Gastroesophageal sphincter (tissue), 4 donors: ENCODE results near the gene RAI1. TPM values are rescaled to one million over a fixed set of nuclear protein-coding genes. Genes with fewer than 3 reads are reported as not detected.

Source experiments
- ATAC-seq: fragments of 150-250 bp; one replicate; pipeline ENCODE4 v1.9.1; 2016; ENCODE audit warnings: mild to moderate bottlenecking, moderate library complexity
- H3K27ac ChIP-seq, 4 donors: fragments of 200-600 bp; sonication (generic) in 3 of 4; 1 replicate in 3 of 4; 2 replicates in 1 of 4; pipeline ENCODE4 v1.5.1; 2016 to 2019
- H3K27me3 ChIP-seq: fragments of 200-600 bp; sonication (generic); one replicate; pipeline ENCODE4 v1.5.1; 2019
- H3K36me3 ChIP-seq, 2 donors: fragments of 200-600 bp; sonication (generic); one replicate each; pipeline ENCODE4 v1.5.1; 2019; ENCODE audit warnings: control low read depth in 1 of 2
- H3K4me1 ChIP-seq, 3 donors: fragments of 200-600 bp; sonication (generic); 1 replicate in 2 of 3; 2 replicates in 1 of 3; pipeline ENCODE4 v1.5.1; 2016 to 2019; ENCODE audit warnings: control low read depth in 2 of 3
- H3K4me3 ChIP-seq, 2 donors: fragments of 200-600 bp; sonication (generic); one replicate each; pipeline ENCODE4 v1.5.1; 2019; ENCODE audit warnings: mild to moderate bottlenecking in 1 of 2, moderate library complexity in 1 of 2
- H3K9me3 ChIP-seq, 3 donors: fragments of 200-600 bp; sonication (generic); one replicate each; pipeline ENCODE4 v1.5.1; 2017 to 2019; ENCODE audit warnings: control low read depth in 2 of 3
- EP300 ChIP-seq: sonication (generic); formaldehyde crosslinking; IDR thresholded peaks from one replicate; pipeline ENCODE4 v1.6.1; 2017; ENCODE audit warnings: antibody characterized with exemption, mild to moderate bottlenecking
- POLR2A ChIP-seq, 2 donors: fragments of 450-650 bp; IDR thresholded peaks; one replicate each; pipeline ENCODE4 v1.6.1; 2017; ENCODE audit warnings: antibody characterized with exemption in 2 of 2, mild to moderate bottlenecking in 2 of 2, moderate library complexity in 1 of 2
- POLR2AphosphoS5 ChIP-seq: sonication (generic); formaldehyde crosslinking; IDR thresholded peaks from one replicate; pipeline ENCODE4 v1.6.1; 2017; ENCODE audit warnings: antibody characterized with exemption
- WGBS, 2 donors: methylation state at CpG; one replicate each; pipeline ENCODE4 v1.1.5; 2018; ENCODE audit warnings: low coverage in 1 of 2; 5-methylcytosine and 5-hydroxymethylcytosine counted together
- total RNA-seq, 4 donors: library from RNA; depleted of rRNA; stranded (reverse); fragments of >200 nt; gene quantifications; one replicate each; pipeline ENCODE4 v1.1.0, GENCODE V29; 2016
- TF ChIP-seq, protein P1 (sequence below), 4 experiments: fragments of 200-600 bp in 2 of 4; fragments of 450-650 bp in 2 of 4; sonication (generic) in 1 of 4; IDR thresholded peaks; one replicate each; pipeline ENCODE4 v1.5.1; 2017 to 2019; ENCODE audit warnings: antibody characterized with exemption in 4 of 4, mild to moderate bottlenecking in 2 of 4, moderate library complexity in 2 of 4

The RAI1 gene
- total RNA-seq, 4 donors from 2014 or later, result 15.9 to 39.7 (median 28.3) TPM

DNA sequence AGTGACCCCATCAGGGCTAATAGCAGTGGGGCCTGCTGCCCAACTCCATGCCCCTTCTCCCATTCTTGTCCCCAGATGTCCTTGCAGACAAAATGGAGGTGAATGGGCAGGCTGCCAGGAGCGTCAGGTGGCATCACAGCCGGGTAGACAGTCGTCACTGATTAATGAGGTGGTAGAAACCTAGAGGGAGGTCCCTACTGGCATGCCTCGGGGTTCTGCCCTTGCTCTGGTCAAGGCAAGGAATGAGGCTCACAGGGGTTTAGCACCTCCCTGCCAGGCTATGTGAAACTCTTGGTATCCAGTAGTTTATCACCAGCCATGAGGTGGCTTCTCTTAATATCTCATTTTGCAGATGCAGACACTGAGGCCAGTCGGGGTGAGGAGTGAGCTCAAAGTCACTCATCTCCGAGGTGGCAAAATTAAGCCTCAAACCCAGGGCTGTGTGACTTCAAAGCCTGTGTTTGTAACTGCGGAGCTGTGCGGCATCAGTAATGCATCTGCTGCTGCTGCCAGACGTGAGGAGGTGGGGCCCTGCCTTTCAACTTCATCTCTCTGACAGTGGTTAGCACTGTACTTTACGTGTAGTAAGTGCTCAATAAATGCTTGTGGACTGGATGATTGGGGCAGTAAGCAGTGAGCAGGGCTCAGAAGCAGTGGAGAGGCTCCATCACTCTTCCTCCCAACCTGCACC lies 21.3 kb downstream of the RAI1 start:
- Histone ChIP-seq H3K27ac (peak overlapping the region in 3 of 4 donors; percentile 32 to 97 (median 90)), H3K27me3 (no peaks in the 10 kb centered on the region), H3K4me3 (no peak overlapping the region), H3K9me3 (no peaks in the 10 kb centered on the region), H3K36me3 (no peaks in the 10 kb centered on the region), H3K4me1 (peaks cover 0 to 88% (median 54%) of the 10 kb centered on the region in 3 donors)
- ATAC-seq, result no peak
- TF ChIP-seq POLR2AphosphoS5, result no peak
- no peak for TF ChIP-seq EP300
- WGBS, 2 donors, result 60 to 65% methylated on average over 1 to 10 of the region's 10 CpGs

DNA sequence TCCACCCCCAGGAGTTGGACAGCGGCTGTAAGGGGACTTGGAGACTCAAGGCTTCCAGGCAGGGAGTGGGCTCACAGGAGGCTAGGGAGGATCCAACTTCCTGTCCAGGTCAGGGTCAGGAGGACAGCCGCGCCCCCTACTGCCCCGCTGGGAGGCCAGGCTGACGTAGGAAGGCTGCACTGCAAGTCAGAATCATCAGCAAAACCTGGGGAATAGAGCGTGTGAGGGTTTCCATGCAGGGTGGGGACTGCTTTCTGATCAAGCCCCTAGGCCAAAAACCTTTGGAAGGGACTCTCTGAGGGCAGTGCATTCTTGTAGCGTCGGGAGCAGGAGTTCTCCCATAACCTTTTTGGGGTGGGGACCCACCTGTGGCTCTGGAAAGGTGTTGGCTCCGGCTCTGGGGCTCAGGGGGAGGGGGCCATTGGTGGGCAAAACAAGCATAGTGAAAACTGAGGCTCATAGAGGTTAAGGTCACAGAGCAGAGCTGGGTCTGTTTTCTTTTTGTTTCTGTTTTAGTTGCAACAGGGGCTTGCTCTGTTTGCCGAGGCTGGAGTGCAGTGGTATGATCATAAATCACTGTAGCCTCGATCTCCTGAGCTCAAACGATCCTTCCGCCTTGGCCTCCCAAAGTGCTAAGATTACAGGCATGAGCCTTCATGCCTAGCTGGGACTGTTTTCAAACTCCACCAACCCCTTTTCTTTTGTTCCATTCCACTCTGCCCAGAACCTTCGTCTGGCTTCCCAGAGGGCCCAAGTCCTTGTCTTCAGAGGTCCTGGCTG lies 22.1 kb downstream of the RAI1 start:
- H3K4me1 ChIP-seq, result peaks cover 0 to 80% (median 52%) of the 10 kb centered on the region in 3 donors
- H3K36me3 ChIP-seq, result no peaks in the 10 kb centered on the region
- no peak overlapping the region for H3K4me3 ChIP-seq
- peak overlapping the region in 2 of 4 donors; percentile 90 to 97 for H3K27ac ChIP-seq
- TF ChIP-seq POLR2A (IDR thresholded peaks at IDR 0.05) (no peak), POLR2AphosphoS5 (no peak), EP300 (no peak)
- TF ChIP-seq, protein P1, sequence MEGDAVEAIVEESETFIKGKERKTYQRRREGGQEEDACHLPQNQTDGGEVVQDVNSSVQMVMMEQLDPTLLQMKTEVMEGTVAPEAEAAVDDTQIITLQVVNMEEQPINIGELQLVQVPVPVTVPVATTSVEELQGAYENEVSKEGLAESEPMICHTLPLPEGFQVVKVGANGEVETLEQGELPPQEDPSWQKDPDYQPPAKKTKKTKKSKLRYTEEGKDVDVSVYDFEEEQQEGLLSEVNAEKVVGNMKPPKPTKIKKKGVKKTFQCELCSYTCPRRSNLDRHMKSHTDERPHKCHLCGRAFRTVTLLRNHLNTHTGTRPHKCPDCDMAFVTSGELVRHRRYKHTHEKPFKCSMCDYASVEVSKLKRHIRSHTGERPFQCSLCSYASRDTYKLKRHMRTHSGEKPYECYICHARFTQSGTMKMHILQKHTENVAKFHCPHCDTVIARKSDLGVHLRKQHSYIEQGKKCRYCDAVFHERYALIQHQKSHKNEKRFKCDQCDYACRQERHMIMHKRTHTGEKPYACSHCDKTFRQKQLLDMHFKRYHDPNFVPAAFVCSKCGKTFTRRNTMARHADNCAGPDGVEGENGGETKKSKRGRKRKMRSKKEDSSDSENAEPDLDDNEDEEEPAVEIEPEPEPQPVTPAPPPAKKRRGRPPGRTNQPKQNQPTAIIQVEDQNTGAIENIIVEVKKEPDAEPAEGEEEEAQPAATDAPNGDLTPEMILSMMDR (IDR thresholded peaks at IDR 0.05), result no peak
- H3K27me3 ChIP-seq, result no peaks in the 10 kb centered on the region
- ATAC-seq, result no peak
- WGBS, 2 donors, result 40 to 60% methylated on average over 2 to 6 of the region's 14 CpGs
- no peaks in the 10 kb centered on the region for H3K9me3 ChIP-seq

GRCh38 chr17:17704931-17705330 lies 23.7 kb downstream of the RAI1 start:
- ATAC-seq, result no peak
- Histone ChIP-seq H3K27ac (no peak overlapping the region), H3K9me3 (no peaks in the 10 kb centered on the region), H3K36me3 (no peaks in the 10 kb centered on the region), H3K27me3 (no peaks in the 10 kb centered on the region), H3K4me3 (no peak overlapping the region), H3K4me1 (peaks cover 0 to 77% (median 37%) of the 10 kb centered on the region in 3 donors)
- TF ChIP-seq POLR2AphosphoS5, result no peak
- TF ChIP-seq EP300, result no peak
- TF ChIP-seq, protein P1 (IDR thresholded peaks at IDR 0.05), result no peak
- no peak for TF ChIP-seq POLR2A (IDR thresholded peaks at IDR 0.05)
- WGBS, 2 donors, result 92 to 100% methylated on average over 2 of the region's 2 CpGs

DNA sequence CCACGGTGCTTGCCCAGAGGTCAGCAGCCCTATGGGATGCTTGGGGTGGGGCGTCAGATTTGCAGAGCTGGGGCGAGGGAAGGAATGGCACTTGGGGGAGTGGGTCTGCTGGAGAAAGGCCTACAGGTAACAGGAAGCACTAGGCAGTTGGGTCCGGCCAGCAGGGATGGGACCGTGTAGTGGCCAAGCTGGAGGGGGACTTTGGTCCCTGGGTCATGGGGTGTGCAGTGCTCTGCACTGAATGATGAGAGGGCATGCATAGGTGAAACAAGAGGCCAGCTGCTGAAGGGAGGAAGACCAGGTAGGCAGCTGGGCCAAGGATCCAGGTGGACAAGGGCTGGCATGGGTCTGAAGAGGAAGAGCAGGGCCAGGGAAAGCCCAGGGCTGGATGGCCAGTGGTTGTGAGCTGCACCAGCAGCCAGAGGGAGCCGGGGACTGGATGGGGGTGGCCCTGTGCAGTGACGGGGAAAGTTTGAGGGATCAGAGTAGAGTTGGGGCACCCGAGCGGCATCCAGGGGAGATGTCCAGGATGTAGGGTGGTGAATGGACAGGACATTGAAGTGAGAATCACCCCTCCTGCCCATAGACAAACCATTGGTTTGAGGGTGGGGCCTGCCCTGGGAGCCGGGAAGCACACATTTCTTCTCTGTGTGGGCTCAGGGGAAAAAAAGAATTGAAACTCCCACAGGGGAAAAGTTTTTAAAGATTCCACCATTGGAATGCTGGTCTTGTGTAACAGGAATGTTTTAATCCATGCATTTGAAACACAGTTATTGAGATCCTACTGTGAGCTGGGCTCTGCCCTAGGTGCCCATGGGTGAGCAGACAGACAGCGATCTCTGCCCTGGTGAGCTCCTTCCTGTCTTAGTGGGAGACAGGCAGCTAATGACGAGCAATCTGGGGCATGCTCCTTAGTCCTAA lies 25.1 kb downstream of the RAI1 start:
- Histone ChIP-seq H3K9me3 (no peaks in the 10 kb centered on the region), H3K36me3 (no peaks in the 10 kb centered on the region), H3K27ac (peak overlapping the region in 1 of 4 donors; percentile 35), H3K4me1 (peaks cover 3 to 77% (median 39%) of the 10 kb centered on the region in 3 donors), H3K4me3 (no peak overlapping the region), H3K27me3 (no peaks in the 10 kb centered on the region)
- TF ChIP-seq POLR2A (IDR thresholded peaks at IDR 0.05), result no peak
- no peak for TF ChIP-seq POLR2AphosphoS5
- no peak for TF ChIP-seq EP300
- TF ChIP-seq, protein P1 (IDR thresholded peaks at IDR 0.05), result peak in 1 of 4 experiments; percentile 15
- ATAC-seq, result no peak
- 58 to 93% methylated on average over 6 to 12 of the region's 12 CpGs for WGBS, 2 donors

GRCh38 chr17:17708295-17708694 lies 27.0 kb downstream of the RAI1 start:
- Histone ChIP-seq H3K9me3 (no peaks in the 10 kb centered on the region), H3K27me3 (no peaks in the 10 kb centered on the region), H3K4me1 (peaks cover 3 to 77% (median 32%) of the 10 kb centered on the region in 3 donors), H3K36me3 (no peaks in the 10 kb centered on the region), H3K27ac (peak overlapping the region in 3 of 4 donors; percentile 82 to 87 (median 87)), H3K4me3 (no peak overlapping the region)
- ATAC-seq, result no peak
- TF ChIP-seq POLR2AphosphoS5, result no peak
- TF ChIP-seq, protein P1 (IDR thresholded peaks at IDR 0.05), result no peak
- no peak for TF ChIP-seq EP300
- TF ChIP-seq POLR2A (IDR thresholded peaks at IDR 0.05), result no peak
